ENCODE results near the gene FAM131A. TPM values are rescaled to one million over a fixed set of nuclear protein-coding genes. Genes with fewer than 3 reads are reported as not detected.

FAM131A gene
- polyA plus RNA-seq, 1 donor (not counting 4 experiments of a cell fraction or from before 2014, with no cell fraction given): 10.8 TPM

- no peaks in the 10 kb centered on the region for H3K9me3 ChIP-seq (ENCODE audit: control insufficient read depth, low read depth, low read length)
- H2AFZ ChIP-seq (ENCODE audit: control insufficient read depth, low read length): no peak overlapping the region
- no peak for FAIRE-seq
- H4K20me1 ChIP-seq (ENCODE audit: control insufficient read depth, extremely low read depth, insufficient read depth, low read length): no peaks in the 10 kb centered on the region
- no peak overlapping the region for H3K9ac ChIP-seq (ENCODE audit: control insufficient read depth, extremely low read depth, insufficient read depth, low read length)
- DNase-seq (ENCODE audit: low read depth, low spot score): no peak
- no peaks in the 10 kb centered on the region for H3K79me2 ChIP-seq (ENCODE audit: control insufficient read depth, insufficient read depth, low read length)
- H3K27me3 ChIP-seq (ENCODE audit: control insufficient read depth, extremely low read depth, insufficient read depth, low read length): no peaks in the 10 kb centered on the region
- TF ChIP-seq CTCF (optimal IDR thresholded peaks at IDR 0.05 in 1 of 3, IDR thresholded peaks at IDR 0.05 in 1 of 3, conservative IDR thresholded peaks at IDR 0.05 in 1 of 3; ENCODE audit: extremely low read depth in 1 of 3, insufficient read depth in 2 of 3, low read length in 3 of 3) (no peak), EZH2 (IDR thresholded peaks at IDR 0.05; ENCODE audit: low read length) (no peak)
- no peaks in the 10 kb centered on the region for H3K9me1 ChIP-seq (ENCODE audit: control insufficient read depth, extremely low read depth, insufficient read depth, low read length)
- H3K4me3 ChIP-seq (ENCODE audit: control insufficient read depth in 2 of 3, extremely low read depth in 1 of 3, insufficient read depth in 2 of 3, low read depth in 1 of 3, low read length in 3 of 3): no peak overlapping the region
- H3K36me3 ChIP-seq (ENCODE audit: control insufficient read depth in 2 of 2, extremely low read depth in 1 of 2, insufficient read depth in 2 of 2, low read length in 2 of 2): no peaks in the 10 kb centered on the region
- no peak overlapping the region for H3K4me2 ChIP-seq (ENCODE audit: control insufficient read depth, extremely low read depth, insufficient read depth, low read depth, low read length)
- no peaks in the 10 kb centered on the region for H3K4me1 ChIP-seq (ENCODE audit: control insufficient read depth, extremely low read depth, insufficient read depth, low read length)
- no peak overlapping the region for H3K27ac ChIP-seq (ENCODE audit: control insufficient read depth, insufficient read depth, low read length)
- dilution Hi-C loops (cut with MboI; ENCODE audit: extremely low pct_ligation_motif_present, low sequenced_read_pairs): no loop called here
These were observed 47.1 kb upstream of the FAM131A start for GRCh38 chr3:184290331-184290730.

GRCh38 chr3:184291044-184291737, 46.2 kb upstream of the FAM131A start:
- Histone ChIP-seq H3K9me3 (ENCODE audit: control insufficient read depth, low read depth, low read length) (no peaks in the 10 kb centered on the region), H3K4me1 (ENCODE audit: control insufficient read depth, extremely low read depth, insufficient read depth, low read length) (no peaks in the 10 kb centered on the region), H4K20me1 (ENCODE audit: control insufficient read depth, extremely low read depth, insufficient read depth, low read length) (no peaks in the 10 kb centered on the region), H3K79me2 (ENCODE audit: control insufficient read depth, insufficient read depth, low read length) (no peaks in the 10 kb centered on the region), H2AFZ (ENCODE audit: control insufficient read depth, low read length) (no peak overlapping the region), H3K4me2 (ENCODE audit: control insufficient read depth, extremely low read depth, insufficient read depth, low read depth, low read length) (no peak overlapping the region), H3K9ac (ENCODE audit: control insufficient read depth, extremely low read depth, insufficient read depth, low read length) (no peak overlapping the region), H3K27ac (ENCODE audit: control insufficient read depth, insufficient read depth, low read length) (no peak overlapping the region), H3K9me1 (ENCODE audit: control insufficient read depth, extremely low read depth, insufficient read depth, low read length) (no peaks in the 10 kb centered on the region), H3K27me3 (ENCODE audit: control insufficient read depth, extremely low read depth, insufficient read depth, low read length) (no peaks in the 10 kb centered on the region), H3K36me3 (ENCODE audit: control insufficient read depth in 2 of 2, extremely low read depth in 1 of 2, insufficient read depth in 2 of 2, low read length in 2 of 2) (no peaks in the 10 kb centered on the region), H3K4me3 (ENCODE audit: control insufficient read depth in 2 of 3, extremely low read depth in 1 of 3, insufficient read depth in 2 of 3, low read depth in 1 of 3, low read length in 3 of 3) (no peak overlapping the region)
- dilution Hi-C loops (cut with MboI; ENCODE audit: extremely low pct_ligation_motif_present, low sequenced_read_pairs): no loop called here
- no peak for FAIRE-seq
- TF ChIP-seq CTCF (optimal IDR thresholded peaks at IDR 0.05 in 1 of 3, IDR thresholded peaks at IDR 0.05 in 1 of 3, conservative IDR thresholded peaks at IDR 0.05 in 1 of 3; ENCODE audit: extremely low read depth in 1 of 3, insufficient read depth in 2 of 3, low read length in 3 of 3): no peak
- no peak for DNase-seq (ENCODE audit: low read depth, low spot score)
